Left ventricle myocardium inferior (tissue), 1 donor: Measurements from ENCODE around the gene SMARCA1. TPM values are rescaled to one million over a fixed set of nuclear protein-coding genes. Genes with fewer than 3 reads are reported as not detected.

Source experiments
- DNase-seq: peaks from one replicate; pipeline ENCODE4 v3.0.0-alpha.2; 2020
- H3K27ac ChIP-seq: fragments of 200-600 bp; replicated peaks from 2 replicates; pipeline ENCODE4 v1.8.0; 2021
- H3K27me3 ChIP-seq: fragments of 200-600 bp; 2 replicates; pipeline ENCODE4 v1.8.0; 2021; ENCODE audit warnings: low read depth
- H3K36me3 ChIP-seq: fragments of 200-600 bp; 2 replicates; pipeline ENCODE4 v1.8.0; 2021
- H3K4me1 ChIP-seq: fragments of 200-600 bp; 2 replicates; pipeline ENCODE4 v1.8.0; 2021
- H3K4me3 ChIP-seq: fragments of 200-600 bp; 2 replicates; pipeline ENCODE4 v1.8.0; 2021; ENCODE audit warnings: mild to moderate bottlenecking, moderate library complexity
- H3K9me3 ChIP-seq: fragments of 200-600 bp; replicated peaks from 2 replicates; pipeline ENCODE4 v1.8.0; 2021
- intact Hi-C: fragments of 100-400 bp; cut with micrococcal nuclease; formaldehyde crosslinking; loops from one replicate; pipeline ENCODE4 v1.11.0; 2022
- total RNA-seq: library from RNA; stranded (reverse); fragmentation: NEBNext Ultra II Directional; extraction: Animal tissue kit (Norgen Biotek cat#: 25700); gene quantifications from one replicate; pipeline ENCODE4 v1.2.1, GENCODE V29; 2021
- TF ChIP-seq, protein P1 (sequence below): fragments of 200-600 bp; IDR thresholded peaks from 2 replicates; pipeline ENCODE4 v1.8.0; 2021; ENCODE audit warnings: antibody characterized with exemption, mild to moderate bottlenecking, borderline replicate concordance
- donor health status: DM: no; HTN: yes; CAD: no; lungs with severe emphysema.

The SMARCA1 gene
- total RNA-seq, 1 donor from 2014 or later = 31.3 TPM

DNA sequence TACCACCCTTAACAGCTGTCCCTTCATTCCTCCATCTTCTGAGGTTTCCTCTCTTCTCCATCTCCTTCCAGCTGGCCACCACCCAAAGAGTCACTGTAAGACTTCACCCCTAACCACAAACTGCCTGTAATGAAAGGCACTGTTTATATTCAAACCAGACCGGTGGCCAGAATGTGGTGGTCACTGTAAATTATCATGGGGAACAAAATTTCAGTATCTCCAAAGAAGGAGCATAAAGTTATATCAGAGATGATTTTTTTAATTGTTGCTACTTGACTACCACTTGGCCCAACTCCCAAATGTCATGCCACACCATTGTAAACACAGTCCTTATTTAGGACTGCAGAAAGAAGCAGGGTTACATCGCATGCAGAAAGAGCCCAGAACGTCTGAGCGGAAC, 44.8 kb downstream of the SMARCA1 start:
- DNase-seq = no peak
- Histone ChIP-seq H3K27ac (no peak overlapping the region), H3K36me3 (peaks cover 9% of the 10 kb centered on the region), H3K27me3 (no peaks in the 10 kb centered on the region), H3K9me3 (no peaks in the 10 kb centered on the region), H3K4me1 (no peaks in the 10 kb centered on the region), H3K4me3 (no peak overlapping the region)
- TF ChIP-seq, protein P1, sequence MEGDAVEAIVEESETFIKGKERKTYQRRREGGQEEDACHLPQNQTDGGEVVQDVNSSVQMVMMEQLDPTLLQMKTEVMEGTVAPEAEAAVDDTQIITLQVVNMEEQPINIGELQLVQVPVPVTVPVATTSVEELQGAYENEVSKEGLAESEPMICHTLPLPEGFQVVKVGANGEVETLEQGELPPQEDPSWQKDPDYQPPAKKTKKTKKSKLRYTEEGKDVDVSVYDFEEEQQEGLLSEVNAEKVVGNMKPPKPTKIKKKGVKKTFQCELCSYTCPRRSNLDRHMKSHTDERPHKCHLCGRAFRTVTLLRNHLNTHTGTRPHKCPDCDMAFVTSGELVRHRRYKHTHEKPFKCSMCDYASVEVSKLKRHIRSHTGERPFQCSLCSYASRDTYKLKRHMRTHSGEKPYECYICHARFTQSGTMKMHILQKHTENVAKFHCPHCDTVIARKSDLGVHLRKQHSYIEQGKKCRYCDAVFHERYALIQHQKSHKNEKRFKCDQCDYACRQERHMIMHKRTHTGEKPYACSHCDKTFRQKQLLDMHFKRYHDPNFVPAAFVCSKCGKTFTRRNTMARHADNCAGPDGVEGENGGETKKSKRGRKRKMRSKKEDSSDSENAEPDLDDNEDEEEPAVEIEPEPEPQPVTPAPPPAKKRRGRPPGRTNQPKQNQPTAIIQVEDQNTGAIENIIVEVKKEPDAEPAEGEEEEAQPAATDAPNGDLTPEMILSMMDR = no peak
- intact Hi-C loops = no loop called here

DNA sequence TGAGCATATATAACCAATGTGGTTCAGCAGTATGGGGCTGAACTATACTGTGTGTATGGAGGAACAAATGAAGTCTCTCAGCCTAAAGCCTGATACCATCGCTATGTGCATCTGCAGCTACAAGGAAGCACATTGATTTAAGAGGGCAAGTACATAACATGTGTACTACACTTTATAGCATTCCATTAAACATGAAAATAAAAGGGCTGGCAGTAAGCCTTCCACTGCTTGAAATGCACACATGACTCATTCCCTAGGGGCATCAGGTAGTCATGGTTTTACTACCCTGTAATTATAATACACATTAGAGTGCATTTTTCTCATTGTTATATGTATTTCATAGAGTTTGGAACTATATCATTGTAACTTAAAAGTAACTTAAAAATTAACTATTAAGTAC, 51.2 kb downstream of the SMARCA1 start:
- H3K36me3 ChIP-seq = peaks cover 12% of the 10 kb centered on the region

DNA sequence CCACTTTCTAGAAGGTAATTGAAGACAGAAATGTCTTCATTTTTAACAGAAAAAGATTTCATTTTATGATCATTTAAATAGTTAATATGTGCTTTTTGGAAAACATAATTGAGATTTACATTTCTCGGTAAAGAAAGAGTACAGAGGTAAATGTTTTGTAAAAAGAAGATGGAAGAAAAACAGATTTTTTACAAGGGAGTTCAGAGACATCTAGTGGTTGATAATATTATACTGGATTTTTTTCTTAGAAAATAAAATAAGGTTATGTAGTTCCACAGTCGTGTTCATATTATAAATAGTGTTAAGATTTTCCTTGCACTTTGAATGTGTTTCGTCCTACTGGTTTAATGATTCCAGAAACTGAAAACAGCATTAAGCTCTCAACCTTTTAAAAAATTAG, 60.6 kb downstream of the SMARCA1 start:
- TF ChIP-seq, protein P1 = no peak
- H3K27ac ChIP-seq = no peak overlapping the region
- no peak for DNase-seq
- no peaks in the 10 kb centered on the region for H3K4me1 ChIP-seq
- no peaks in the 10 kb centered on the region for H3K9me3 ChIP-seq
- intact Hi-C loops = no loop called here
- H3K27me3 ChIP-seq = no peaks in the 10 kb centered on the region
- no peak overlapping the region for H3K4me3 ChIP-seq
- H3K36me3 ChIP-seq = peaks cover 23% of the 10 kb centered on the region

More for the DNA sequence above, 51.2 kb downstream of the SMARCA1 start:
- TF ChIP-seq, protein P1 = no peak
- intact Hi-C loops = no loop called here
- H3K4me1 ChIP-seq = no peaks in the 10 kb centered on the region
- H3K4me3 ChIP-seq = no peak overlapping the region
- no peaks in the 10 kb centered on the region for H3K9me3 ChIP-seq
- no peak for DNase-seq
- H3K27me3 ChIP-seq = no peaks in the 10 kb centered on the region
- no peak overlapping the region for H3K27ac ChIP-seq

DNA sequence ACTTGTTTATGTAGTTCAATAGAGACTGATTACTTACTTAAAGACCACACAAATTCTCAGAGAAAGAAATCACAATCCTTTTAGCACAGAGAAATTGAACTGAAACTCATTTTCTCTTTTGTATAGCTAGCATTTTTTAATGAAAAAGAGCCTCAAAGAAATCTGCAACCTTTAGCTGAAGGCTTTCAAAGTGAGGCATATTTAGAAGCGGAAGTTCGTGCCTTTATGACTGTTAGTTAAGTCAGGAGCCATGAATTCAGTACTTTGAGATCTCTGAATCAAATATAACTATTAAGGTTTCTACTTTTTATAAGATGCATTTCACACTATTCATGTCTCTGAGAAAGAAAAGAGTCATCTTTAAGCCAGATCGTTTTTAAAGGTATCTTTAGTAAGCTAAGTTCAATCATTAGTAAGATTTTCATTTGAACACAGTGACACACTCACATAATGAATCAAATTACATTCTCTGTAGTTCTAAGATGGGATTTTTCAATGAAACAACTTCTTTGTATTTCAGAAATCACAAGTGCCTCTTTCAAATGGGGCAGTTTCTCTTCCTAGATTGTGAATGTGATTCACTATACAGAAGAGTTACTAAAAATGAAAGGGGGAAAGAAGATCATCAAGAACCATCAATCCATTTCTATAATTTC, 61.4 kb downstream of the SMARCA1 start:
- no peak for DNase-seq
- Histone ChIP-seq H3K36me3 (peaks cover 23% of the 10 kb centered on the region), H3K4me1 (no peaks in the 10 kb centered on the region), H3K27ac (no peak overlapping the region), H3K27me3 (no peaks in the 10 kb centered on the region), H3K9me3 (no peaks in the 10 kb centered on the region), H3K4me3 (no peak overlapping the region)
- intact Hi-C loops = no loop called here
- TF ChIP-seq, protein P1 = no peak

DNA sequence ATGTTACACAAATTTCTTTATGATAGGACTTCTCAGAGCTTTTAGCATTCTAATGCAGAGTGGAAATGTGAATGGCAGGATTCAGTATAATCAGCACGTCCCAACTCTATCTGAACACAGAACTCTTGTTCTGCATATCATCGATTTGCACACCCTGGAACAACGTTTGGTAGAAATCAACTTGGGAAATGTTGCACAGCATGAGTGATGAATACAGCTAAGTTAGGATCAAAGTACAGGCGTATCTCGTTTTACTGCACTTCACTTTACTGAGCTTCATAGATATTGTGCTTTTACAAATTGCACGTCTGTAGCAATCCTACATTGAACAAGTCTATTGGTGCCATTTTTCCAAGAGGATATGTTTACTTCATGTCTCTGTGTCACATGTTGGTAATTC, 70.8 kb downstream of the SMARCA1 start:
- Histone ChIP-seq H3K27me3 (no peaks in the 10 kb centered on the region), H3K4me1 (no peaks in the 10 kb centered on the region), H3K4me3 (no peak overlapping the region), H3K36me3 (peaks cover 2% of the 10 kb centered on the region), H3K9me3 (no peaks in the 10 kb centered on the region), H3K27ac (no peak overlapping the region)
- intact Hi-C loops = no loop called here
- TF ChIP-seq, protein P1 = no peak
- no peak for DNase-seq
